Measurements from ENCODE around the gene HIRA.
"Not testable (repeated sequence)": the region's sequence is repeated elsewhere in the genome, so short reads cannot be mapped to it uniquely, and the experiment has no call there.

HIRA gene

DNA sequence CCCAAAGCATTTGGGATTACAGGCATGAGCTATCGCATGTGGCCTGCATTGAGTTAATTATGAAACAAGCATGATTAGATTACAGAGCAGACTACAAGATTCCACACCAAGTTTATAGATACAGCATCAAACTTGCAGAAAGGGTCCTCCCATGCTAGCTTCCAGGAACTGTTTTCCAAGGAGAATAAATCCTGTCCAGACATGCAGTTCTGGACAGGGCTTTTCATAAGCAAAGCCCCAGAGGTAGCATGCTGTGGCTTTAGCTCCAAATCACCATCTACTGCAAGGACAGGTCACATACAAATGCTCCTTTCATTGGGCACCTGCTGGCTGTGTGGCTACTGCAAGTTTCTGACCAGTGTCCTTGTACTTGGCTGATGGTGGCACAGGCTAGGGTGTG, 57.1 kb downstream of the HIRA start:
- no peak for DNase-seq (ENCODE audit: low read depth)
- TF ChIP-seq, protein P1, sequence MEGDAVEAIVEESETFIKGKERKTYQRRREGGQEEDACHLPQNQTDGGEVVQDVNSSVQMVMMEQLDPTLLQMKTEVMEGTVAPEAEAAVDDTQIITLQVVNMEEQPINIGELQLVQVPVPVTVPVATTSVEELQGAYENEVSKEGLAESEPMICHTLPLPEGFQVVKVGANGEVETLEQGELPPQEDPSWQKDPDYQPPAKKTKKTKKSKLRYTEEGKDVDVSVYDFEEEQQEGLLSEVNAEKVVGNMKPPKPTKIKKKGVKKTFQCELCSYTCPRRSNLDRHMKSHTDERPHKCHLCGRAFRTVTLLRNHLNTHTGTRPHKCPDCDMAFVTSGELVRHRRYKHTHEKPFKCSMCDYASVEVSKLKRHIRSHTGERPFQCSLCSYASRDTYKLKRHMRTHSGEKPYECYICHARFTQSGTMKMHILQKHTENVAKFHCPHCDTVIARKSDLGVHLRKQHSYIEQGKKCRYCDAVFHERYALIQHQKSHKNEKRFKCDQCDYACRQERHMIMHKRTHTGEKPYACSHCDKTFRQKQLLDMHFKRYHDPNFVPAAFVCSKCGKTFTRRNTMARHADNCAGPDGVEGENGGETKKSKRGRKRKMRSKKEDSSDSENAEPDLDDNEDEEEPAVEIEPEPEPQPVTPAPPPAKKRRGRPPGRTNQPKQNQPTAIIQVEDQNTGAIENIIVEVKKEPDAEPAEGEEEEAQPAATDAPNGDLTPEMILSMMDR (IDR thresholded peaks at IDR 0.05; ENCODE audit: low read depth, low read length, missing control alignments) = no peak
- H3K4me3 ChIP-seq (ENCODE audit: low read depth, low read length) = no peak overlapping the region
- in situ Hi-C loops (cut with HindIII; ENCODE audit: low sequenced_read_pairs) = no loop called here

DNA sequence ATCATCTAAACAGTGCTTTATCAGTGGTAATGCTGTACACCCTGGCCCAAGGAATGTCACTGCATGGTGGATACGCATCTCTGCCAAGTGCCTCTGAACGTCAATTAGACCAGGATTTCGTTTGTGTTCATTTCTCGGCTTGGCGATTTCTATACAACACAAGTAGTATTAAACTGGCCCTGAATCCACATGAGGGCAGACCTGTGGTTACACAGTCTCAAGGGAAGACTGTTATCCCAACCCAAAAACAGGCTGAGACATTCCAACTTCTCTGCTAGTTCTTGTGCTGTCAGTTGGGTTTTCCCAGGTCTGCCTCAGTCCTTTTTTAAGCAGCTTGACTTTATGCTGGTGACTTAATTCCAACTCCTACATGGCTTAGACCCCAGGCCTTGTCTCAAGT, 58.1 kb downstream of the HIRA start:
- TF ChIP-seq, protein P1 (IDR thresholded peaks at IDR 0.05; ENCODE audit: low read depth, low read length, missing control alignments) = no peak
- in situ Hi-C loops (cut with HindIII; ENCODE audit: low sequenced_read_pairs) = no loop called here
- DNase-seq (ENCODE audit: low read depth) = no peak
- no peak overlapping the region for H3K4me3 ChIP-seq (ENCODE audit: low read depth, low read length)

DNA sequence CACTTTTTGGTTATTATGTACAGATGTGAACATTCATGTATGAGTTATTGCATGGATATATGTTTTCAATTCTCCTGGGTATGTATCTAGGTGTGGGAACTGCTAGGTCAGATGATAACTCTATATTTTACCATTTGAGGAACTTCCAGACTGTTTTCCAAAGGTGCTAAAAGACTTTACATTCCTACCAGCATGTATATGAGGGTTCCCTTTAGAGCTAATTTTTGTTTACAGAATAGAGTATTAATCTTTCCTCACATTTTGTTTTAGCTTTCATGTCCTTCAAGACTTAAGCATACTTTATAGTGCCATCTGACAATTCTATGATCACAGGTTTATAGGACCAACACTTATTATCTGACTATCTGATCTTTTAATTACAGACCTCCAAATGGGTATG, 59.6 kb downstream of the HIRA start:
- in situ Hi-C loops (cut with HindIII; ENCODE audit: low sequenced_read_pairs) = no loop called here
- H3K4me3 ChIP-seq (ENCODE audit: low read depth, low read length) = no peak overlapping the region
- no peak for DNase-seq (ENCODE audit: low read depth)
- TF ChIP-seq, protein P1 (IDR thresholded peaks at IDR 0.05; ENCODE audit: low read depth, low read length, missing control alignments) = no peak

DNA sequence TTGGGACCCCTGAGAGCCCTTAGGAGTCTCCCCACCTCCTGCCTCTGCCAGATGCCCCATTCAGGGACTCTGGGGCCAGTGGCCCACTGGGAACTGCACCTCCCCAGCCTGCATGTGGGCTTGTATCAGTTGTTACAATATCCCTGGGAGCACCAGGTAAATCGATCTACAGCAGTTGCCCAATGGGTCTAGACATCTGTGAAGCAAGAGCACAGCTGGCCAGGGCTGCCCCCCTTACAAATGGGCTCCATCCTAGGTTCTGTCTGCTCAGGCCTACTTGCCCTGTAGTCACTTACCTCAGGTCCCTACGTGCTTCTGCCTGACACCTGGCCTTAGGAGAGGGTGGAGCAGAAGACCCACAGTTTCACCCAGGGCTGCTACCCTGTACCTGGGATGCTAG, 62.7 kb downstream of the HIRA start:
- no peak overlapping the region for H3K4me3 ChIP-seq (ENCODE audit: low read depth, low read length)
- no peak for DNase-seq (ENCODE audit: low read depth)
- TF ChIP-seq, protein P1 (IDR thresholded peaks at IDR 0.05; ENCODE audit: low read depth, low read length, missing control alignments) = no peak
- in situ Hi-C loops (cut with HindIII; ENCODE audit: low sequenced_read_pairs) = no loop called here

DNA sequence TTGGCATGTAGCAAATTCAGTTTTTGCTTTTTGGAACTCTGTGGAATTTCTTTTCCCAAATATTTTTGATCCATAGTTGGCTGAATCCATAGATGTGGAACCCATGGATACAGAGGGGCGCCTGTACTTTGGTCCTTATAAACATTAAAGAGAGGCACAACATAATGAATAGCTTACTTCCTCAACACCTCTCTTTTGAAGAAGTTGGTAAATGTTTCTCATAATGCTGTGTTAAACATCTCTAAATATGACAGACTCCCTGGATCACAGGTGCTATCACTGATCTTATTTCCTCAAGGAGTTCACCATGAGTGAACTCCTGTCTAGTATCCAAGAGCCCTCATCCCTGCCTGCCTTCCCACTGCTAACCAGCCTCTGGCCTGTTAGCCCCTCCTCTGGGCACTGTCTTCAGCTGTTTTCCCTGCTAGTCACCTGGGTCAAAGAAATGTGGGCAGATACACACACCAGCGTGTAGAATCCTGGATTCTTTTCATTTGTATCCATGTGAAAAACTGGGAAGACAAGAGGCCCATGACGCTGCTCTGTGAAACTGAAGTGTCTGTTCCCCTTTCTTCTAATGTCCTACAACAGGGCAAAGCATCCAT, 63.7 kb downstream of the HIRA start:
- no peak overlapping the region for H3K4me3 ChIP-seq (ENCODE audit: low read depth, low read length)
- TF ChIP-seq, protein P1 (IDR thresholded peaks at IDR 0.05; ENCODE audit: low read depth, low read length, missing control alignments) = no peak
- DNase-seq (ENCODE audit: low read depth) = no peak
- in situ Hi-C loops (cut with HindIII; ENCODE audit: low sequenced_read_pairs) = no loop called here

DNA sequence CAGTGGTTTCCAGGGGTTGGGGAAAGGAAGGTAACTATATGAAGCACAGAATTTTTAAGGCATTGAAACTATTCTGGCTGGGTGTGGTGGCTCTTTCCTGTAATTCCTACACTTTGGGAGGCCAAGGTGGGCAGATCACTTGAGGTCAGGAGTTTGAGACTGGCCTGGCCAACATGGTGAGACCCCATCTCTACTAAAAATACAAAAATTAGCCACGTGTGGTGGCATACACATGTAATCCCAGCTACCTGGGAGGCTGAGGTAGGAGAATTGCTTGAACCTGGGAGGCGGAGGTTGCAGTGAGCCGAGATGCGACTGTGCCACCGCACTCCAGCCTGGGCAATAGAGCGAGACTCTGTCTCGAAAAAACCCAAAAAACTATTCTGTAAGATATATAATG, 68.0 kb downstream of the HIRA start:
- in situ Hi-C loops (cut with HindIII; ENCODE audit: low sequenced_read_pairs); DNase-seq (ENCODE audit: low read depth); H3K4me3 ChIP-seq (ENCODE audit: low read depth, low read length): not testable (repeated sequence)

DNA sequence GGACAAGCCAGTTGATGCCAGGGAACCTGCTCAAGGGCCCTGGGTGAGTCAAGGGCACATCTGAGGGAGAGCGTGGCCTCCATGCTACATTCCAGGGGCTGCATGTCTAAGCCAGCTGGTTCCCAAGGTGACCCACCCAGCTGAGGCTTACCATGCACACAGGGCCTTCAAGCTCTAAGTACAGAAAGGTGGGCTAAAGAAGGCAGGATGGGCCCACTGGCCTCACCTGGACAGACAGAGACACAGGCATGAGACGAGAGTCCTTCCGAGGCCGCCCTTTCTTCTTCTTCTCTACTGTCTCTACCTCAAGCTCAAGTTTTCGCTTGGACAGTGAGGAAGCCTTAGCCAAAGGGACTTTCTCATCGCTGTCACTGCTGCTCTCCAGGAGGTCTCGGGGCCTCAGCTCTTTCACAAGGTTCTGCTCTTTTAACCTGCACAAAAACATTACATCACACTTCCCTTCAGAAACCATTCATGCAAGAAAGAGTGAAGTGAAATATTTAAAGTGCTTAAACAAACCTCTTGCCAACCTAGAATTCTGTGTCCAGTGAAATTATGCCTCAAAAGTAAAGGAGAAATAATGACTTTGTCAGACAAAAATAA, 69.9 kb downstream of the HIRA start:
- no peak overlapping the region for H3K4me3 ChIP-seq (ENCODE audit: low read depth, low read length)
- DNase-seq (ENCODE audit: low read depth) = no peak
- TF ChIP-seq, protein P1 (IDR thresholded peaks at IDR 0.05; ENCODE audit: low read depth, low read length, missing control alignments) = no peak
- in situ Hi-C loops (cut with HindIII; ENCODE audit: low sequenced_read_pairs) = no loop called here

All from astrocyte of the cerebellum (primary cell).